GM21737 (cell line): ENCODE data around the gene KREMEN2.
"Not testable (repeated sequence)": the region's sequence is repeated elsewhere in the genome, so short reads cannot be mapped to it uniquely, and the experiment has no call there.

Experiments used
- ATAC-seq: cut with Tn5 transposase; IDR thresholded peaks from one replicate; pipeline ENCODE4 v1.9.1; 2021; ENCODE audit warnings: mild to moderate bottlenecking, moderate library complexity; ENCODE audit not compliant: unreplicated experiment

Gene KREMEN2

GRCh38 chr16:2938206-2938605, 25.9 kb upstream of the KREMEN2 start:
- no peak for ATAC-seq

DNA sequence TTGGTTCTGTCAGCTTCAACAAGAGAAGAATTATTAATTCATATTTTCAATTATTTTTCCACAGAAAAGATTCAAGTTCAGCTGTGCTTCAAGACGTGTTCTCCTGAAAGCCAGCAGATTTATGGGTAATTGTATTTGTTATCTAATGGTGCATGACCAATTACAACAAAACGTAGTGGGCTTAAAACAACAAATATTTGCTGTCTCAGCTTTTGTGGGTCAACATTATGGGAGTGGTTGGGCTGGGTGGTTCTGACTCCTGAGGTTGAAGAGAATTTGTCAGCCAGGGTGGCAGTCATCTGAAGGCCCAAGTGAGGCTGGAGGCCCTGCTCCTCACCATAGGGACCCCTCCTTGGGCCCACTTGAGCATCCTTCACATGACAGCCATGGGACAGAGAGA, 24.1 kb upstream of the KREMEN2 start:
- no peak for ATAC-seq

DNA sequence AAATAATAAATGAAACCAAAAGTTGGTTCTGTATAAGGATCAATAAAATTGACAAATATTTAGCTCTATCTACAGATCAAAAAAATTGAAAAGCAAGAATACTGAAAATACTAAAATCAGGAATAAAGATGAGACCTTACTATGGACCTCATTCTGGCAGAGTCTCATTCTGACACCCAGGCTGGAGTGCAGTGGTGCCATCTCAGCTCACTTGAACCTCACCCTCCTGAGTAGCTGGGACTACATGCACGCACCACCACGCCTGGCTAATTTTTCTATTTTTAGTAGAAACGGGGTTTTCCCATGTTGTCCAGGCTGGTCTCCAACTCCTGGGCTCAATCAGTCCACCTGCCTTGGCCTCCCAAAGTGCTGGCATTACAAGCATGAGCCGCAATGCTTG, 22.0 kb upstream of the KREMEN2 start:
- ATAC-seq = no peak

- not testable (repeated sequence) for ATAC-seq
Measured at GRCh38 chr16:2943716-2944115, 20.4 kb upstream of the KREMEN2 start.

- no peak for ATAC-seq
Measured at GRCh38 chr16:2946649-2947048, 17.4 kb upstream of the KREMEN2 start.

DNA sequence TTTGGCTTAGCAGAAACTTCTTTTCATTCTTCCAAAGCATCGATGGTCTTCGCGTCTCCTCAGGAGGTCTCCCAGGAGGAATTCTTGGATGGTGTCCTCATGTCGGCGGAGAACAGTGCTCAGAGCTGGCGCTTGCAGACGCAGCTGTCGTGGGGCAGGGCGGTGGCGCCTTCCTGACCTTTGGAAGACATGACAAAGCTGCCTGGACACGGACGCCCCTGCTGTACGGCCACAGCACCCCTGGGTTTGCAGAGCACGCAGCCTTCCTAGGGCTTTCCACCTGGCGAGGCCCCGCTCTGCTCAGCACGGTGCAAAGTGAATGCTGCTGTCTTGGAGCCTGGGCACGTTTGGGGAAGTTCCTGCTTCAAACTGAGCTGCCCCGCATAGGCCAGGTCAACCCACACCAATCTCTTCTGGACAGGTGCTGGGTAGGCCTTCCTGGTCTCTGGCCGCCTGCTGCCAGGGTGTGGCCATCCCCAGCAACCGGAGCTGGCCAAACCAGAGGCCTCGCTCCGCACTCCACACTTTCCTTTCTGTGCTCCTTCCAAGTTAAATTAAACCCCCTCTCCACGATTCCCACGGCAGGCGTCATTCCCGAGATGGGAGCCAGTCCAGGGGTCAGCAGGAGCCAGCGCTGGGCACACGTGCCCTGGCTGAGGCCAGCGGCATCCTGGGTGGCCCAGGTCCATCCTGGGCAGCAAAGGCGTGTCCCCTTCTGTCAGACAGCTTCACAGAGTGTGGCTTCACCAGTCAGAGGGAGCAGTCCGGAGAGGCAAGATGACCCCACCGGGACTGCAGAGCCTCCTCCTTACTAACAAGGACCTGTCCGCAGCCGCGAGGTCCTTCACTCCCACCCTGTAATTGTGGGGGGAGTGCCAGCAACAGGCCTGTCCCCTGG, 15.0 kb upstream of the KREMEN2 start:
- no peak for ATAC-seq

DNA sequence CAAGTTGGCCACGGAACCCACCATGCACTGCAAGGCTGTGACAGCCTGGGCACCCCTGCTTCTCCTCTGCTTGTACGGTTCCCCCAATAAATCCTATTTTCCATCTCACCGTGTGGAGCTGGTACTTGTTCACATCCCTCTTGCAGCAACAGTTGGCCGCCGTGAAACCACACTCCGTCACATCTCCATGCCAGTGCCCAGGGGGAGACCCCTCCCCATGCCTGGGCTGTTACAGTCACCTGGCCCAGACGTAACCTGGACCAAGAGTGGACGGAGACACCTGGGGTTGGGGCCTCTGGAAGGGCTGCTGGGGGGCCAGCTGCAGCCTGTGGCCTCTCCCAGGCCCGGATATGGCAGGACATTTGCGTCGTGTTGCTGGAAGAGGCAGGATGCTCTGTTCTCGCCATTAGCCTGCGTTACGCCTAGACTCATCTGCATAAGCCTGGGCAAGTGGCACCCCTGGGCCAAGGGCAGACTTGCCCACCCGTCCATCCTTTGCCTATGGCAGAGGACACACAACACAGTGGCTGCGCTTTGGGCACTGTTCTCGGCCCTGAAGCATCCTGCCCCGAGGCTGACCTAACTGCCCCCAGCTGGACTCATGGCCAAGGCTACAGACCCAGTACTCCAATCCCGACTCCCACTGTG, 14.2 kb upstream of the KREMEN2 start:
- no peak for ATAC-seq

DNA sequence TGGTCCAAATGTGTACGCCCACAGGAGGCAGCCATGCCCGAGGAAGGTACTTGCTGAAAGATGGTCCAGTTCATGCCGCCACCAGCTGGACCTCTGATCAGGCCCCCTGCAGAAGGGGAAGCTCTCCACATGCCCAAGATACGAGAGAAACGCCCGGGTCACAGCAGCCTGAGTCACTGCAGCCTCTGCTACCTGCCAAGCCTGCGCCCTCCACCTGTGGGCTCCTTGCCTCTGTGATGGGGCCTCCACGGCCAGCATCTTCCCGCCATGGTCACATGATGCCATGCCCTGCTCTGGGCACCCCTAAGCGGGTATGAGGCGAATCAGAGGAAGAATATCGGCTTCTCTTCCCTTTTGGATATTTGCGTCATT, 13.7 kb upstream of the KREMEN2 start:
- ATAC-seq = no peak

DNA sequence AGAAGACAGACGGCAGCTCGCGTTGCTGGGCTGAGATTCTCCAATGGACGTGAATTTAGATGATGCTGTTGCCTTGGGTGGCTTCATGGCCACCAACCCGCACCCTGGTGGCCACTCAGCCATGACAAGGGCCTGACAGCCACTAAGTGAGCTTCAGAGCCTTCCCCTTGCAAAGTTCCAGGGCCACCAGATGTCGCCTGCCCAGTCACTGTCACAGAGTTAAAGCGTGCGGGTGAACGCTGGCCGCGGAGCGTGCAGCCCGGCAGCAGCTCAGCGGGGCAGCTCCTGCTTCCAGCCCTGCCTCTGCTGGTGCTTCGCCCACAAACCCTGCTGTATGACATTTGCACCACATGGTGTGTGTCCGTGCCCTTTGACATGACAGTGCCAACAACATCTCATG, 13.3 kb upstream of the KREMEN2 start:
- no peak for ATAC-seq

DNA sequence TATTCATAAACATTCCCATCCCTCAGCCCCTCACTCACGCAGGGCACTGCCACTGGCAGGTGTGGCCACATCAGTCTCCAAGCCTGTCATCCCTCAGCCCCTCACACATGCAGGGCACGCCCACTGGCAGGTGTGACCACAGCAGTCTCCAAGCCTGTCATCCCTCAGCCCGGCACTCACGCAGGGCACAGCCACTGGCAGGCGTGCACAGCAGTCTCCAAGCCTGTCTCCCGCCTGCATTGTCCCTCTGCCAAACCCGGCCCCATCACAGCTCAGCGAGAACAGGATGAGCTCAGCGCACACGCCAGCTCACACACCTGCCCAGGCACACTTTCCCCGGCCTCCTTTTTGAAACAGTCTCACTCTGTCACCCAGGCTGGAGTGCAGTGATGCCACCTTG, 11.4 kb upstream of the KREMEN2 start:
- ATAC-seq = no peak

- no peak for ATAC-seq
Measured at GRCh38 chr16:2953706-2954627, 10.1 kb upstream of the KREMEN2 start.

DNA sequence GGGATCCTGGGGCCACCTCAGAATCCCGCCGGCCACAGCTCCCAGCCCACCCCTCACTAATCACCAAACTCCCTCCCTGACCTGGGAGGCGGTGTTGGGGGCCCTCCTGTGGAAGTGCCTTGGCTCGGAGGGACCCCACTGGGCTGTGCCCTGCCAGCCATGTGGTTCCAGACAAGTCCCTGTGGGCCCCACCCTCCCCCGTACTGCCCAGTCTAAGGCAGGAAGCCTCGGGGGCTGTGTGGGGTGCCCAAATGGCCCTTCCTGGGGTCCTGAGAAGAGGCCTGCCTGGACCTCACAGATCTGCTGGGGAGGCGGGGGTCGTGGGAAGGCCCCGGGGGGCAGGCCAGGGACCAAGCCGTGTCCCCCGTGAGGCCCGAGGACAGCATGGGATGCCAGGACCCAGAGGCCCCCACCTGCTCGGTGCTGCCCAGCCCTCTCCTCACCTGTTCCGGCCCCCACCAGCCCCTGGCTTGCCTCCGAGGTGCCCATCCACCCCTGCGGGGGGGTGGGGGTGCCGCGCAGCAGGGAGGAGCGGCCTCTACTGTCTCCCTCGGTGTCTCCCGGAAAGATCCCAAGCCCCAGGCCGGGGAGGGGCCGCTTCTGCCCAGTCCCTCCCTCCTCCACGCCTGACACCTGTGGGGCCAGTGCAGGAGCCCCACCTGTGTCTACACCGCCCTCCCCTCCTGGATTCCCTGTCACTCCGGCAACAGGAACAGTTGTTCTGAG, 9.3 kb upstream of the KREMEN2 start:
- no peak for ATAC-seq

- no peak for ATAC-seq
Measured at GRCh38 chr16:2955438-2955778, 8.7 kb upstream of the KREMEN2 start.

DNA sequence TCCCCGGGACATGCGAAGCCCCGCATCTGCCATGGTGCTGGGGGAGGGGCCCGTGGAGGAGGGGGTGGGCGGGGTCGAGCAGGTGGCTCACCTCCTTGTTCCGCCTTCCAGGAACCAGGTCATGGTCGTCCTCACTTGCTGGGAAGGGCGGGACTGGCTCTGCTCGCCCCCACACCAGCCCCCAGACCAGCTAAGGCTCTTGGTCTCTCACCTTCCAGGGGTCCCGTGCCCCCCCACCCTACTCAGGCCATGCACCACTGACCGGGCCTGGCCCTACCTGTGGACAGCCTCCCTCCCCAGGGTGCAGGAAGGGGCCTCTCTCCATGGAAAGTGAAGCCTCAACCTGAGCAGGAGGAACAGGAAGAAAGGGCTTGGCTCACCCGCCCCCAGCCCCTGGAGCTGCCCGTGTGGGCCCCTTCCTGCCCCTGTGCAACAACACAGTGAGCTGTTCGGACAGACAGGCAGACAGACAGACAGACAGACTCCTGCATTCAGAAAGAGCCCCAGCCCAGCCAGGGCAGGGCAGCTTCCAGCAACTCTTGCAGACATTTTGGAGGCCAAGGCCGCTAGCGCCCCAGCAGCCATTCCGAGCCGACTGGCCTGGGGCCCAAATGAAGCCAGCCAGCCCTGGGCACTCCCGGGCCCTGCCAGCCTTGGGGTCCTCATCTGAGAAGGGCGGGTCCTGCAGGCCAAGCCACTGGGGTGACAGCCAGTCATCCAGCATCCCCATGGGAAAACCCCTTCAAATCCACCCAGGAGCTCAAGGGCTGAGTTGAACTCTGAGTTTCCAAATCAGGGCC, 8.1 kb upstream of the KREMEN2 start:
- no peak for ATAC-seq

- ATAC-seq = no peak
Measured at GRCh38 chr16:2956579-2956956, 7.5 kb upstream of the KREMEN2 start.

DNA sequence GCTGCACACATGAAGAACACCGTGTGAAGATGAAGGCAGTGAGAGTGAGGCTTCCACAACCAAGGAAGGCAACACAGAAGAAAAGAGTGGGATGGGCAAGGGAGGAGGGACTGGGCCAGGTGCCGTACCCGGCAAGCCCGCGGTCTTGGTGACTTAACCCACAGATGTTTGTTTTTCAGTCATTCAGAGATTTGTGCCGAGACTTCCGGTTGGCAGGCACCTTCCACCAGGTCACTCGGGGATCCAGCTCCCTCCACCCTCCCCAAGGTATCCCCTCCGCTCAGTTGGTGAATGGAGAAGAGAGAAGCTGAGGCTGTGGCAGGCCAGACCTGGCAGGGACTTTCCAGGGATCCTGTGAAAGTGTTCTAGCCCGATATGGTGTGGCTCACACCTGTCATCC, 4.9 kb upstream of the KREMEN2 start:
- ATAC-seq = no peak

DNA sequence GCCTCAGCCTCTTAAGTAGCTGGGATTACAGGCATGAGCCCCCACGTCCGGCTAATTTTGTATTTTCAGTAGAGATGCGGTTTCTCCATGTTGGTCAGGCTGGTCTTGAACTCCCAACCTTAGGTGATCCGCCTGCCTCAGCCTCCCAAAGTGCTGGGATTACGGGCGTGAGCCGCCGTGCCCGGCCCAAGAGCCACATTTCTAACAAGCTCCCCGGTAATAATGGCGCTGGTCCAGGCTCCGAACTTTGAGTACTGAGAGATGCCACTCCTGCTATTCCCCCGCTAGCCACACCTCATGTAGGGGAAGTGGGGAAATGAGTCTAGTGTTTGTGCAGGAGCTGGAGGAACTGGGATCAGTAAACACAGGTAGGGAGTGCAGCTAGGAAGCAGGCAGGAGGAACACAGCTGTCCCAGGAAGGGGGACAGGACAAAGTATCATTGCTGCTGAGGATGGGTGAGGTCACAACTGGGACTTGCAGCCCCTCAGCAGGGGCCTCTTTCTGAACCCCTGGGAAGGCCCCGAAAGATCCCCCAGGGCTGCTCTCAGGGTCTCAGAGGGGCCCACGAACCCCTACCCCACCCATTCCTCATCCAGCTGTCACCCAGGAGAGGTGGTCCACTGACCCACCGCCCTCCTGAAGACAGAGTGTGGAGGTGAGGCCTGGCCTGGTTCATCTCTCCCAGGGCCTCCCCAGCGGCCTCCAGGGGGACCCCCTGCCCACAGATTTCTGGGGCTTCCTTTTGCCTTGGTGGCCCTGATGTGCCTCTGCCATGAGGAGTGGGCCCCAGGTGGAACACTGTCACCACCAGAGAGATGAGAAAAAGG, 3.7 kb upstream of the KREMEN2 start:
- ATAC-seq = no peak

DNA sequence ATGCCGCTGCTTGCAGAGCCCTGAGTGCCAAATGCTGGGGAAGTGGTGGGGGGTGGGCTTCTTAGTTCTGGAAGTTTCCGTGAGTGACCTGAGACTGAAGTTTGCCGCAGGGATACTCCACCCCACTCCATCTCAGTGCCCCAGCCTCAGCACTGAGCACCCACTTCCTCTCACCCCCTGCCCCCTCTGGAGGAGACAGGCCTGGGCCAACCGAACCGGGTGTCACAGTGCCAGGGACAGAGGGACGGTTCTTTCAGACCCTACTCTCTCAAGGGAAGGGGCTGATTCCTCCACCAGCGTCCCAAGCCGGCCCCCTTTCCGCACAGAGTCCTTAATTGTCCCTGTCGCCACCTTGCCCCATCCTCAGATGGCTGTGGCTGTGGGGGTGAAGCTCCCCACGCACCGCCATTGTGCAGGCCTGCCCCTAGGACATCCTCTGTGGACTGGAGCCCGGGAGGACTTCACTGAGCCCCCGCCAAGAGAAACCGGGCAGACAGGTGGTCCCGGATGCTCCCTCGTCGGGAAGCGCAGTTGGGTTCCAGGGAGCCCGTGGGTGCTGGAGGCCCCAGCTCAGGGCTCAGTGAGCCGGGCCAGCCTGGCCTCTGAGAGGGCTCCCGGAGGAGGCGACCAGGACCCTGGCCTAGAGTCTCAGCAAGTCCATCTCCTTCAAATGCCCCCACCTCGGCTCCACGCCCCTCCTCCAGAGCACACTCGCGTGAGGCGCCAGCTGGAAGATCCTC, 1.6 kb upstream of the KREMEN2 start:
- no peak for ATAC-seq
